ENCODE data around the gene COL23A1.

Gene COL23A1

DNA sequence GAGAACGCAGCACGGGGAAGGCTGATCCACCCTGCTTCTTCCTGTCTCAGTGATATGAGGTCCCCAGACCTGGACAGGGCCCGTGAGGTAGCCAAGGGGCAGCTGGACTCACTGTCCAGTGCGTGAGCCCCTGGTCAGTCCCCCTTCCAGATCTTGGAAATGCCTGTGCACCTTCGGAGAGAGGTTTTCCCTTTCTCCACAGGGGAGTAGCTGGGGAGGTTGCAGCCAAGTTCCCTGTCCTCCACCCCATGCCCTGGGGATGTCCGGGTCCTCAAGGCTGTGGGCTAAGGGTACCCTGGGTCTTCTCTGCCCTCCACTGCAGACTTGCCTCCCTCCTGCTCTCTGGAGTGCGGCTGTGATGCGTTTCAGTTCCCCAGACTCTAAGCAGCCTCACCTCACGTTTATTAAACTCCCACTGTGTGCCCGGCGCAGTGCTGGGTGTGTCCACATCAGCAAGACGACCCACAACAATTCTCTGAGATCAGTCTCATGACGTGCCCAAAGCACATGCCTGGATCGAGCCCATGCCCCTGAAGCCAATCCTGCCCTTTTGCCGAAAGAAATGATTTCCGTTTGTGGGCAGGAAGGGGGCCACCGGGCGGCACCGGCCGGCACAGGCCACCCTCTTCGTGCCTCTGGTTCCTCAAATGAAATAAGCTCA, 256.2 kb downstream of the COL23A1 start:
- Mint-ChIP-seq H3K4me1 (peaks cover 12% of the 10 kb centered on the region), H3K27ac (no peak overlapping the region), H3K36me3 (no peaks in the 10 kb centered on the region), H3K4me3 (no peak overlapping the region), H3K9me3 (no peaks in the 10 kb centered on the region), H3K27me3 (peaks cover 28% of the 10 kb centered on the region)
- no peak for ATAC-seq

GRCh38 chr5:178332210-178332641, 258.0 kb downstream of the COL23A1 start:
- H3K4me3 Mint-ChIP-seq, result no peak overlapping the region
- no peak for ATAC-seq
- H3K4me1 Mint-ChIP-seq, result peaks cover 19% of the 10 kb centered on the region
- H3K36me3 Mint-ChIP-seq, result no peaks in the 10 kb centered on the region
- H3K27me3 Mint-ChIP-seq, result peaks cover 27% of the 10 kb centered on the region
- H3K9me3 Mint-ChIP-seq, result no peaks in the 10 kb centered on the region
- H3K27ac Mint-ChIP-seq, result no peak overlapping the region

DNA sequence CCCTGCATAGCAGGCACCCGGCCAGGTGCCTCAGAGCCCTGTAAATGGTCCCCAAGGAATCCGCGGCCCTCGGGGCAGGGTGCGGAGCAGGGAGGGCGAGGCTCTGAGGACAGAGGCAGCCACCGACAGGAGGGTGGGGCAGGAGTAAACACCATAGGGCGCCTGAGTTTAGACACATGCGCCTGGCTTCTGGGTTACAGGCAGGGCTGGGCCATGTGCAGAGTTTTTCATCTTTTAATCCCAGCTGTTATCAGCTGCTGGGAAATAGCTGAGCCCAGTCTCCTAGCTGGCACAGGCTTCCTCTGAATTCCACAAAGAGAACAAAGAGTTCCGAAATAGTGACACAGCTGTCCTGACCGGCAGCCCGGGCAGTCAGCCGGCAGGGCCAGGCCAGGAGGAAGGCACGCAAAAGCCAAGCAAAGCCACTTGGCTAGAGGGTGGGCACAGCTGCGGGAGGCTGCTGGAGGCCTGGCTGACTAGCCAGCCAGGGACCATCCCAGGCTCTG, 258.6 kb downstream of the COL23A1 start:
- no peaks in the 10 kb centered on the region for H3K9me3 Mint-ChIP-seq
- peaks cover 20% of the 10 kb centered on the region for H3K27me3 Mint-ChIP-seq
- H3K4me3 Mint-ChIP-seq, result no peak overlapping the region
- H3K4me1 Mint-ChIP-seq, result peaks cover 19% of the 10 kb centered on the region
- no peaks in the 10 kb centered on the region for H3K36me3 Mint-ChIP-seq
- peak overlapping the region; percentile 42 for H3K27ac Mint-ChIP-seq
- no peak for ATAC-seq

GRCh38 chr5:178330791-178331404, 259.3 kb downstream of the COL23A1 start:
- Mint-ChIP-seq H3K4me1 (peaks cover 19% of the 10 kb centered on the region), H3K36me3 (no peaks in the 10 kb centered on the region), H3K4me3 (no peak overlapping the region), H3K9me3 (no peaks in the 10 kb centered on the region), H3K27me3 (peaks cover 21% of the 10 kb centered on the region), H3K27ac (peak overlapping the region; percentile 42)
- ATAC-seq, result peak; percentile 70

- H3K27ac Mint-ChIP-seq, result peak overlapping the region; percentile 50
- no peak for ATAC-seq
- H3K4me1 Mint-ChIP-seq, result peaks cover 35% of the 10 kb centered on the region
- peaks cover 25% of the 10 kb centered on the region for H3K27me3 Mint-ChIP-seq
- H3K4me3 Mint-ChIP-seq, result no peak overlapping the region
- H3K9me3 Mint-ChIP-seq, result no peaks in the 10 kb centered on the region
- no peaks in the 10 kb centered on the region for H3K36me3 Mint-ChIP-seq
Observed at GRCh38 chr5:178328826-178329730, 261.1 kb downstream of the COL23A1 start.

- no peaks in the 10 kb centered on the region for H3K9me3 Mint-ChIP-seq
- no peak for ATAC-seq
- H3K27ac Mint-ChIP-seq, result peak overlapping the region; percentile 50
- H3K4me3 Mint-ChIP-seq, result no peak overlapping the region
- peaks cover 44% of the 10 kb centered on the region for H3K4me1 Mint-ChIP-seq
- no peaks in the 10 kb centered on the region for H3K36me3 Mint-ChIP-seq
- peaks cover 15% of the 10 kb centered on the region for H3K27me3 Mint-ChIP-seq
Observed at GRCh38 chr5:178327931-178328711, 262.1 kb downstream of the COL23A1 start.

DNA sequence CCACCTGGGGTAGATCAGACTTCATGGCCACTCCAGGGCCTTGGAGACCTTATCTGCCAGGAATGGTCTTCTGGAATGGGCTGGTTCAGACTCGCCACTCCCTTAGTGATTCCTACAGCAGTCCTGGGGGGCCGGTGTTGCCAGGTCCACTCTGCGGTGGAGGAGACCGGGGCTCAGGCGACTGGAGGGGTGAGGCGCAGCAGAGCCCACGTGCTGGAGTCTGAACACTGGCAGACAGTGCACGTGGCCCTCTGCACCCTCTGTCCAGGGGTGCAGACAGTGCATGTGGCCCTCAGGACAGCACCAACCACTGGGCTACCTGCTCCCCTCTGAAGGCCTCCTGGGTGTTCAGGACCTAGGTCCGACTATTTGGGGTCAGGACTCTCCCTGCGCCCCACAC, 262.7 kb downstream of the COL23A1 start:
- H3K9me3 Mint-ChIP-seq, result no peaks in the 10 kb centered on the region
- ATAC-seq, result no peak
- H3K4me3 Mint-ChIP-seq, result no peak overlapping the region
- no peak overlapping the region for H3K27ac Mint-ChIP-seq
- H3K4me1 Mint-ChIP-seq, result peaks cover 51% of the 10 kb centered on the region
- no peaks in the 10 kb centered on the region for H3K36me3 Mint-ChIP-seq
- H3K27me3 Mint-ChIP-seq, result peaks cover 15% of the 10 kb centered on the region

DNA sequence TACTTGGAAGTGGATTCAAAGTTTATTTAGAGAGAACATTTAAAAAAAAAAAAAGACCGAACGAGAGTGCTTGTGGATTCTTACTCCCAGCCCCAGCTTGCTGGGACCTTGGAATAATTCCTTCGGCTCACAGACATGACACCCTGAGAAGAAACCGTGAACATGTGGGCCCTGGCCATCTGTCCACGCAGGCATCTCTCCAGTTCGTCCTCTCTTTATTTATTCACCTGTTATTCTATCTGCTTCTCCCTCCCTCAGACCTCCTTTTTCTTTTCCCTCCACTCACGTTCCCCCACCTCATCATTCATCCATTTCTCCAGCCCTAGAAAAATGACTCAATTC, 263.8 kb downstream of the COL23A1 start:
- no peak for ATAC-seq
- H3K27me3 Mint-ChIP-seq, result peaks cover 15% of the 10 kb centered on the region

GRCh38 chr5:178325679-178326373, 264.4 kb downstream of the COL23A1 start:
- Mint-ChIP-seq H3K4me1 (peaks cover 51% of the 10 kb centered on the region), H3K4me3 (peak overlapping the region; percentile 81), H3K27ac (peak overlapping the region; percentile 86), H3K9me3 (no peaks in the 10 kb centered on the region), H3K36me3 (peaks cover 5% of the 10 kb centered on the region), H3K27me3 (peaks cover 15% of the 10 kb centered on the region)
- no peak for ATAC-seq

More for the DNA sequence above, 263.8 kb downstream of the COL23A1 start:
- Mint-ChIP-seq H3K9me3 (no peaks in the 10 kb centered on the region), H3K4me1 (peaks cover 51% of the 10 kb centered on the region), H3K4me3 (no peak overlapping the region), H3K36me3 (peaks cover under 1% of the 10 kb centered on the region), H3K27ac (peak overlapping the region; percentile 38)

DNA sequence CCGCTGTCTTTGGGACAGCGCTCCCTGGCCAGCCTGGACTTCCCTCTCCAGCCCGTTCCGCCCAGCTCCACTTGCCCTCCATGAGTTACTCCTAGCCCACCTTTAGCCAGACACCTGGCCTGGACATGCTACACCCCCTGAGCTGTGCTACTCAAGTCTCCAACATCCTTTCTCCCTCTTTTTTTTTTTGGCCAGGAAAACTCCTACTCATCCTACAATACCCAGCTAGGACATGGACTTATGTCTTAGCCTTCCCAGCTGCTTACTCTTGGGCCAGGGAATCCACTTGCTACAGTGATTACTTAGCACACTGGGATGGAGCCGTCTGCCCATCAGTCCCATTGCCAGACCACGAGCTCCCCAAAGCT, 264.9 kb downstream of the COL23A1 start:
- no peaks in the 10 kb centered on the region for H3K9me3 Mint-ChIP-seq
- H3K36me3 Mint-ChIP-seq, result peaks cover 8% of the 10 kb centered on the region
- peak overlapping the region; percentile 81 for H3K4me3 Mint-ChIP-seq
- ATAC-seq, result no peak
- H3K27me3 Mint-ChIP-seq, result peaks cover 15% of the 10 kb centered on the region
- peak overlapping the region; percentile 86 for H3K27ac Mint-ChIP-seq
- H3K4me1 Mint-ChIP-seq, result peaks cover 49% of the 10 kb centered on the region

DNA sequence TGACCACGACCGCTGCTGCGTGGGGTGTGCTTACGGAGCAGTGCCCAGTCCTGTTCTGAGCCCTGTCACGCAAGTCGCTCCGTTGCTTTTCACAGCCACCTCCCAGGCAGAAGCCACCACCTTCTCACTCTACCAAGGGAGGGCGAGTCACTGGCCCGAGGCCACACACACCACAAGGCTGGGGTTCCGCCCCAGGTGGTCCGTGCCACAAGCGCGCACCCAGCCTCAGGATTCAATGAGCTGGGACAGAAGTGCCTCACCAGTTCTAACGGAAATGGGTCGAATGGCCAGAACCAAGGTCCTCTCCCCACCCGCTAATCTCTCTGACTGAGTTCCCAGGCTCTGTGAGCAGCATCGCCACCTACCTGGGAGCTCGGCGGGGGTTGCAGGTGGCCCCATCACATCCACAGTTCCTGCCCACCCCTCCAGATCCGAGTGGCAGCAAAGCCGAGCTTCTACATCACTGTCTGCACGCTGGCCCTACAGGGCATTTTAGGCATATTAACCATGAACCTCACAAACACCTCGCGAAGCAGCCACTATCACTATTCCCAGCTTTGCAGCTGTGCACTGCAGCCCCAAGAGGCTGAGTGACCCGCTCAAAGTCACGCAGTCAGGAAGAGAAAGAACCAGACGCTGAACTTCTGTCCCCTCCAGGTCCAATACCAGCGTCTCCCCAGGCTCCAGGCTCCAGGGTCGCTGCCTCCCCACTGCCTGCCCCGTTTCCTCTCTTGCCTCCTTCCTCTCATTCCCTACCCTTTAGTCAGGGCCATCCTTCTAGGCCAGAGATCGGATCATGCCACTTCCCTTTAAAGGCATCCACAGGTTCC, 265.5 kb downstream of the COL23A1 start:
- peaks cover 8% of the 10 kb centered on the region for H3K36me3 Mint-ChIP-seq
- peak overlapping the region; percentile 86 for H3K27ac Mint-ChIP-seq
- peak; percentile 93 for ATAC-seq
- H3K4me3 Mint-ChIP-seq, result peak overlapping the region; percentile 81
- peaks cover 15% of the 10 kb centered on the region for H3K27me3 Mint-ChIP-seq
- peaks cover 49% of the 10 kb centered on the region for H3K4me1 Mint-ChIP-seq
- H3K9me3 Mint-ChIP-seq, result no peaks in the 10 kb centered on the region

DNA sequence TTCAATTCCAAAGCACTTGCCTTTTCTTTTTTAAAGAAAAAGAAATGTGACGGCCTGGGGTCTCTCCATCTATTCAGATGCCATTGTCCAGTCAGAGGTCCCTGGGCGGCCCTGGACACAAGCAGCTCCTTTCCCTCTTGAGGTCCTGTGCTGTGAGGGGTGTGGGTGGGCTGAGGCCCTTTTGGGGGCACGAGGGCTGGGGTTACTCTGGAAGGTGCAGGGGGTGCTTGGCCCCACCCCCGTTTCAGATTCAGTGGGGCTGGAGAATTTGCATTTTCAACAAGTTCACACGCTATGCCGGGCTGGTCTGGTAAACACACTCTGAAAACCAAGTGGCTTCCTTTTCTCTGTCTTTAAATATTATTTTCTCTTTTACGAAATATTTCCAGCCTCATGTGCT, 266.2 kb downstream of the COL23A1 start:
- Mint-ChIP-seq H3K36me3 (peaks cover 8% of the 10 kb centered on the region), H3K27ac (peak overlapping the region; percentile 86), H3K9me3 (no peaks in the 10 kb centered on the region), H3K4me3 (peak overlapping the region; percentile 81), H3K27me3 (peaks cover 15% of the 10 kb centered on the region), H3K4me1 (peaks cover 49% of the 10 kb centered on the region)
- ATAC-seq, result peak; percentile 81

GRCh38 chr5:178323541-178323865, 266.7 kb downstream of the COL23A1 start:
- Mint-ChIP-seq H3K9me3 (no peaks in the 10 kb centered on the region), H3K27ac (peak overlapping the region; percentile 86), H3K27me3 (peaks cover 15% of the 10 kb centered on the region), H3K4me3 (peak overlapping the region; percentile 81), H3K36me3 (peaks cover 8% of the 10 kb centered on the region), H3K4me1 (peaks cover 49% of the 10 kb centered on the region)
- peak; percentile 32 for ATAC-seq

Data from stimulated activated memory B cell treated with anti-CD40 and anti-IgM and Interleukin-4, amounts not matched to agents 10 μg/mL and 1 μg/mL and 100 μg/mL, for 72 hours (primary cell).